HG02763 (cell line): ENCODE results near the gene NDUFS1.
A peak's percentile ranks its signal among the peaks of the same experiment; 100 is the strongest.
"Not testable (repeated sequence)": the region's sequence is repeated elsewhere in the genome, so short reads cannot be mapped to it uniquely, and the experiment has no call there.

ENCODE experiments used
- ATAC-seq: cut with Tn5 transposase; IDR thresholded peaks from one replicate; pipeline ENCODE4 v1.9.1; 2021; ENCODE audit warnings: mild to moderate bottlenecking, moderate library complexity; ENCODE audit not compliant: unreplicated experiment

NDUFS1 gene

DNA sequence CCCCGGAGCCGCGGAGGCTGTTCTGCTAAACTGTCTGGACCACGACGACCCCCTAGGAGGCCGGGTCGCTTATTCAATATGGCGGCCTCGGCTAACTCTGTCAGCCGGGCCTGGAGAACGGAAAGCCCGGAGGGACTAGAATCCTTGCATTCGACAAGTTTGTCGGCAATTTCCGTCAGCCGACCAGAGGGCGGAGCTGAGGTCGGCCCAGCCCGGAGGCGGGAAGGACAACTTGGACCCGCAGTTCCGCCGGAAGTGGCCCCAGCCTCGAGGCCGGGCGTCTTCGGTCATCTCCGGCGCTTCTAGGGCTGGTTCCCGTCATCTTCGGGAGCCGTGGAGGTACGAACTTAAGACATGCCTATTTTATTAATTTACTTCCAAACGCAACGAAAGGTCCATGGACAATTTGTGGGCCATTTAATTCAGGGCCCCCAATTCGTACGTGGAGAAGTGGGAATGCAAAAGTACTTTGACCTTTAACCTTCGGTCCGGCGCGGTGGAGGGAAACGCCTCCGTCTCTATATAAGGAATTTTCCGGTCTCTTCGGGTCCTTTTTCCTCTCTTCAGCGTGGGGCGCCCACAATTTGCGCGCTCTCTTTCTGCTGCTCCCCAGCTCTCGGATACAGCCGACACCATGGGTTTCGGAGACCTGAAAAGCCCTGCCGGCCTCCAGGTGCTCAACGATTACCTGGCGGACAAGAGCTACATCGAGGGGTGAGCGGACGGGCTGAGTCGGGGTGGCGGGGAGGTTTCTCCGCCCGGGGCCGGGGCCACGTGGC, at the start of gene NDUFS1, which contains the start of gene EEF1B2:
TSS of gene NDUFS1 (minus strand) at position 99 of the 779 bp plus-strand sequence. CDS start 5,766 bp downstream, outside the sequence.
TSS of gene EEF1B2 (plus strand) at position 550 of the 779 bp plus-strand sequence. CDS start at position 635, 85 bp downstream.
- peak; percentile 89 for ATAC-seq

GRCh38 chr2:206208900-206209299, 49.7 kb upstream of the NDUFS1 start:
- ATAC-seq, result no peak

DNA sequence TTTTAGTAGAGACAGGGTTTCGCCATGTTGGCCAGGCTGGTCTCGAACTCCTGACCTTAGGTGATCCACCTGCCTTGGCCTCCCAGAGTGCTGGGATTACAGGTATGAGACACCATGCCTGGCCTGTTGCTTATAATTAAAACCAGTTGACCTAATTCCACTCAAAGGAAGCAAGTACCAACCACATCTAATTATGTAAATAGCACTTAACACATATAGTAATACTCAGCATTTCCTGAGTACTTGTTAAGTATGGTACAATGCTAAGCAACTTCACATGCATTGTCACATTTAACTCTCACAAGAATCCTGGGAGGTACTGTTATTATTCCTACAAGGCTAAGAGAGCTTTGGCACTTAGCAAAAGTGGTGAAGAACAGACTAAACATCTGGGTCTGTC, 48.1 kb upstream of the NDUFS1 start:
- ATAC-seq, result not testable (repeated sequence)

DNA sequence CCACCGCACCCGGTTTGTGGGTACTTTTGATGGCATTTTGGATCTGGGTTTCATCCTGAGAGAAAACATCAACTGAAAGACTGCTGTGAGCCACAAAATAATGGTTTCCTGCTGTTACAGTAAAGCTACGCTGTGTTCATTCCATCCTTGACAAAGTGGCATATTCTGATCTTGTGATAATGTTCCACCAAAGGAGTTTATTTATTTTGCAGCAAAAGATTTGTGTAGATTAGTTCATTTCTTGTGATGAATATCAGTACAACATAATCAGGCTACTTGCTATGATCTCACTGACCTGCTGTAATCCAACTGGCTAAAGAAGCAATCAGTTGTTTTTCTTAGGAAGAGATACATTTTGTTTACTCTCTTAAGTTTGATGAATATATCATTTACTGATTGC, 45.5 kb upstream of the NDUFS1 start:
- ATAC-seq, result no peak

GRCh38 chr2:206203331-206203730, 44.1 kb upstream of the NDUFS1 start:
- ATAC-seq, result no peak

DNA sequence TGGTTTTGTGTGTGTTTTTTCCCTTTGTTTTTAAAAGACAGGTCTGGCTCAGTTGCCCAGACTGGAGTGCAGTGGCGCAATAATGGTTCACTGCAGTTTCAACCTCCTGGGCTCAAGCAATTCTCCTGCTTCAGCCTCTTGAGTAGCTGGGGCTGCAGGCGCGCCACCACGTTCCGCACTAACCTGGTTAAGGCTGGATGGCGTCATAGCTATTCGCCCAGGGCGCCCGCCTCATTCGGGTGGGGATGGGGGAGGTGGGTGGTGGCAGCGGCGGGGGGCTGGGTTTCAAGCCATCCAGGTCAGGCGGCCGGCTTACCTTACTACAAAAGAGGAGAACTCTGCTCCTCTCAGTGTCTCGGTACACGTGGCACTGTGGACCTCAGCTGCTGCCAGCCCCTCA, 43.2 kb upstream of the NDUFS1 start:
- no peak for ATAC-seq

- no peak for ATAC-seq
Measured at GRCh38 chr2:206201075-206201848, 42.0 kb upstream of the NDUFS1 start.

- ATAC-seq, result no peak
Measured at GRCh38 chr2:206198677-206199076, 39.4 kb upstream of the NDUFS1 start.

DNA sequence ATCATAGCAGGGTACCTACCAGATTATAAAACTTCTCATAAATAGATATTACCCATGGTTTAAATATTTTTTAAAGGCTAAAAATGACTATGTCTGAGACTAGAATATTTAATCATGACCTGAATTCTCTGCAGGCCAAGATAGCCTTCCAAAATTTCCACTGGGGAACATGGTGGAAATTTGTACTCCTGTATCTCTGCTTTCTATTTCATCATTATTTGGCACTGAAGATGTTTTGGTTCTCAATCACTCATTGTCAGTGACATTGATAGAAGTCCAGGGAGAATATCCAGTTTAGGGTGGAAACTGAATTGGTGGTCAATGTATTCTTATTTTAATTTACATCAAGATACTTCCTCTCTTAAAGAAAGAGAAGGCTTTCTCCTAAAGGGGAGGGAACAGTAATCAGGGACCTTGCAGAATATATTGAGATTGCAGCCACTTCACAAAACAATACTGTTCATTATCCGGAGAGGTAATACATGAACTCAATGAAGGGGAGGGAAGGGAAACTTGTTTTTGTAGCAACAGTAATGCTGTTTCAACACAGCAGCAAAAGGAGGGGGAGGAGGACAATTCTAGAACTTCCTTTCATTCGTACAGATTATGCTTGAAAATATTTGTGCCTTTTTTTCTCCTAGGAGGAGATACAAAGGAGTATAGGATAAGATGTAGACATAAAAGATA, 34.6 kb upstream of the NDUFS1 start:
- ATAC-seq, result no peak

GRCh38 chr2:206192157-206192556, 32.9 kb upstream of the NDUFS1 start:
- ATAC-seq, result no peak

GRCh38 chr2:206190689-206191088, 31.4 kb upstream of the NDUFS1 start:
- ATAC-seq, result no peak

DNA sequence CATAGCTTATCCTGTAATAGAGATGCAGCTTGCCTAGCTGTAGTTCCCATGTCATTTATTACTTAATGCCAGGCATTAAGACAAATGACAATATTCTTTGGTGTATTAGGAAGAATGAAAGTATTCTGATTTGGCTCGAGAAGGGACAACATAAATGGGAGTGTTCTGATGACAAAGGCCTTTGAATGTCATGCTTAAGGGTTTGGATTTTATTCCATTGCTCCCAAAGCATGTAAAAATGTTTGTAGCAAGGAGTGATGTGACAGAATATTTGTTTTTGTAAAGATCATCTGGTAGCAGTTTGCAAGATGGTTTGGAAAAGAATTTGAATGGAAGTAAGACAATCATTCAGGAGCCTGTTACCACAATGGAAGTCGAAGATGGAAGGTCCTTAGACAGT, 30.9 kb upstream of the NDUFS1 start:
- no peak for ATAC-seq

GRCh38 chr2:206189691-206190090, 30.4 kb upstream of the NDUFS1 start:
- no peak for ATAC-seq

DNA sequence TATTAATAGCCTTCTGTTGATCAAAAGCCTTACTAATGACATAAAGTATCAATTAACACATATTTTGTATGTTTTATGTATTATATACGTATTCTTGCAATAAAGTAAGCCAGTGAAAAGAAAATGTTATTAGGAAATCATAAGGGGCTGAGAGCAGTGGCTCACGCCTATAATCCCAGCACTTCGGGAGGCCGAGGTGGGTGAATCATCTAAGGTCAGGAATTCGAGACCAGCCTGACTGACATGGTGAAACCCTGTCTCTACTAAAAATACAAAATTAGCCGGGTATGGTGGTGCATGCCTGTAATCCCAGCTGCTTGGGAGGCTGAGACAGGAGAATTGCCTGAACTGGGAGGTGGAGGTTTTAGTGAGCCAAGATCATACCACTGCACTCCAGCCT, 22.3 kb upstream of the NDUFS1 start:
- not testable (repeated sequence) for ATAC-seq

GRCh38 chr2:206176901-206177300, 17.7 kb upstream of the NDUFS1 start:
- ATAC-seq, result no peak

DNA sequence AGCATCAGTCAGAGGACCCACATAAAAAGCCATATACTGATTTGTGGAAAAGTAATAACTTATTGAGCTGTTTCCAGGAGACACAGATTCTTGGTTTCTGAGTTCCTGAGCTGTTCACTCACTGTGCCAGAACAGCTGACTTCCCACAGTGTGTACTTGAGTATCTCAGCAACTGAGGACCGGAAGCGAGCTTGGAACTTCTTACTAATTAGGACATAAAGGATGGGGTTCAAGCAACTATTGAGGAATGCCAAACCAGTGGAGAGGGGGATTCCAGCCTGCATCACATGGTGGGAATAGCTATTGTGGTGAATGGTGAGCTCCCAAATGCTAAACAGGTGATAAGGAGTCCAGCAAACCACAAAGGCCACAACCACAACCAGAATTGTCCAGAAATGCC, 16.9 kb upstream of the NDUFS1 start:
- ATAC-seq, result no peak

- ATAC-seq, result no peak
Measured at GRCh38 chr2:206173147-206173546, 13.9 kb upstream of the NDUFS1 start.

DNA sequence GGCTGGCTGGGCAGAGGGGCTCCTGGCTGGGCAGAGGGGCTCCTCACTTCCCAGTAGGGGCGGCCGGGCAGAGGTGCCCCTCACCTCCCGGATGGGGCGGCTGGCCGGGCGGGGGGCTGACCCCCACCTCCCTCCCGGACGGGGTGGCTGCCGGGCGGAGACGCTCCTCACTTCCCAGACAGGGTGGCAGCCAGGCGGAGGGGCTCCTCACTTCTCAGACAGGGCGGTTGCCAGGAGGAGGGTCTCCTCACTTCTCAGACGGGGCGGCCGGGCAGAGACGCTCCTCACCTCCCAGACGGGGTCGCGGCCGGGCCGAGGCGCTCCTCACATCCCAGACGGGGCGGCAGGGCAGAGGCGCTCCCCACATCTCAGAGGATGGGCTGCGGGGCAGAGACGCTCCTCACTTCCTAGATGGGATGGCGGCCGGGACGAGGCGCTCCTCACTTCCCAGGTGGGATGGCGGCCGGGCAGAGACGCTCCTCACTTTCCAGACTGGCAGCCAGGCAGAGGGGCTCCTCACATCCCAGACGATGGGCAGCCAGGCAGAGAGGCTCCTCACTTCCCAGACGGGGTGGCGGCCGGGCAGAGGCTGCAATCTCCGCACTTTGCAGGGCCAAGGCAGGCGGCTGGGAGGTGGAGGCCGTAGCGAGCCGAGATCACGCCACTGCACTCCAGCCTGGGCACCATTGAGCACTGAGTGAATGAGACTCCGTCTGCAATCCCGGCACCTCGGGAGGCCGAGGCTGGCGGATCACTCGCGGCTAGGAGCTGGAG, 12.6 kb upstream of the NDUFS1 start:
- ATAC-seq, result not testable (repeated sequence)

DNA sequence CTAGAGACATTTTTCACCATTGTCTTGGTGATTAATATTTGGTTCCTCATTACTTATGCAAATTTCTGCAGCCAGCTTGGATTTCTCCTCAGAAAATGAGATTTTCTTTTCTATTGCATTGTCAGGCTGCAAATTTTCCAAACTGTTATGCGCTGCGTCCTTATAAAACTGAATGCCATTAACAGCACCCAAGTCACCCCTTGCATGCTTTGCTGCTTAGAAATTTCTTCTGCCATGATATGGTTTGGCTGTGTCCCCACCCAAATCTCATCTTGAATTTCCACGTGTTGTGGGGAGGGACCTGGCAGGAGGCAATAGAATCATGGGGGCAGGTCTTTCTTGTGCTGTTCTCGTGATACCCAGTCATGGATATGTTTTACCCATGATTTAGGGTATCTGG, 9.0 kb upstream of the NDUFS1 start:
- not testable (repeated sequence) for ATAC-seq

GRCh38 chr2:206164261-206164862, 5.1 kb upstream of the NDUFS1 start:
- ATAC-seq, result no peak
